ENCODE measurements around the gene HCFC1R1. TPM values are rescaled to one million over a fixed set of nuclear protein-coding genes. Genes with fewer than 3 reads are reported as not detected.

The HCFC1R1 gene
- total and polyA plus RNA-seq, 2 experiments from 2014 or later: 50.8 to 109 TPM

DNA sequence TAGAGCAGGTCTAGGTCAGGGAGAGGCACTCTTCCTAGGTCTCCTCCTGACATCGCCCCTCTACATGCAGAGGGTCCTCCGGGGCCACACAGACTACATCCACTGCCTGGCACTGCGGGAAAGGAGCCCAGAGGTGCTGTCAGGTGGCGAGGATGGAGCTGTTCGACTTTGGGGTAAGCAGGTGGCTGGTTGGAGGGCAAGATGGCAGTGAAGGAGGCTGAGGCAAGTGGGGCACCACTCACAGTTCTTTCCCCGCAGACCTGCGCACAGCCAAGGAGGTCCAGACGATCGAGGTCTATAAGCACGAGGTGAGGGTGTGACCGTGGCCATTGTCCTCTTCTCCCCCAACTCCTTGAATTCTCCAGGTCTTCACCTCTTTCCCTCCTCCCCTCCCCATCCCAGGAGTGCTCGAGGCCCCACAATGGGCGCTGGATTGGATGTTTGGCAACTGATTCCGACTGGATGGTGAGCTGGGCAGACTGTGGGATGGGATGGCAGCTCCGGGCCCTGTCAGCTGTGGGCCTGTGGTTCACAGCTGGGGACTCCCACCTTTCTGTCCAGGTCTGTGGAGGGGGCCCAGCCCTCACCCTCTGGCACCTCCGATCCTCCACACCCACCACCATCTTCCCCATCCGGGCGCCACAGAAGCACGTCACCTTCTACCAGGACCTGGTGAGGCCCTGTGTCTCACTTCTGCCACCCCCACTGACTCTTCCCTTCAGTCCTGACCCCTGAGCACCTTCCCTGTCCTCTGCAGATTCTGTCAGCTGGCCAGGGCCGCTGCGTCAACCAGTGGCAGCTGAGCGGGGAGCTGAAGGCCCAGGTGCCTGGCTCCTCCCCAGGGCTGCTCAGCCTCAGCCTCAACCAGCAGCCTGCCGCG is 3.1 kb upstream of the HCFC1R1 start:
- Histone ChIP-seq H3K27me3 (no peaks in the 10 kb centered on the region), H3K4me3 (no peak overlapping the region), H3K27ac (no peak overlapping the region), H3K9me3 (ENCODE audit: low read depth) (no peaks in the 10 kb centered on the region), H3K4me1 (ENCODE audit: low read depth) (peaks cover 19% of the 10 kb centered on the region), H3K36me3 (peaks cover 13% of the 10 kb centered on the region)
- no peak for DNase-seq (ENCODE audit: low read depth in 1 of 2, low spot score in 1 of 2)
- TF ChIP-seq, protein P1, sequence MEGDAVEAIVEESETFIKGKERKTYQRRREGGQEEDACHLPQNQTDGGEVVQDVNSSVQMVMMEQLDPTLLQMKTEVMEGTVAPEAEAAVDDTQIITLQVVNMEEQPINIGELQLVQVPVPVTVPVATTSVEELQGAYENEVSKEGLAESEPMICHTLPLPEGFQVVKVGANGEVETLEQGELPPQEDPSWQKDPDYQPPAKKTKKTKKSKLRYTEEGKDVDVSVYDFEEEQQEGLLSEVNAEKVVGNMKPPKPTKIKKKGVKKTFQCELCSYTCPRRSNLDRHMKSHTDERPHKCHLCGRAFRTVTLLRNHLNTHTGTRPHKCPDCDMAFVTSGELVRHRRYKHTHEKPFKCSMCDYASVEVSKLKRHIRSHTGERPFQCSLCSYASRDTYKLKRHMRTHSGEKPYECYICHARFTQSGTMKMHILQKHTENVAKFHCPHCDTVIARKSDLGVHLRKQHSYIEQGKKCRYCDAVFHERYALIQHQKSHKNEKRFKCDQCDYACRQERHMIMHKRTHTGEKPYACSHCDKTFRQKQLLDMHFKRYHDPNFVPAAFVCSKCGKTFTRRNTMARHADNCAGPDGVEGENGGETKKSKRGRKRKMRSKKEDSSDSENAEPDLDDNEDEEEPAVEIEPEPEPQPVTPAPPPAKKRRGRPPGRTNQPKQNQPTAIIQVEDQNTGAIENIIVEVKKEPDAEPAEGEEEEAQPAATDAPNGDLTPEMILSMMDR (IDR thresholded peaks at IDR 0.05; ENCODE audit: low read depth, low read length): no peak

- Histone ChIP-seq H3K36me3 (peaks cover 13% of the 10 kb centered on the region), H3K4me1 (ENCODE audit: low read depth) (peaks cover 22% of the 10 kb centered on the region), H3K9me3 (ENCODE audit: low read depth) (no peaks in the 10 kb centered on the region), H3K27ac (no peak overlapping the region), H3K27me3 (no peaks in the 10 kb centered on the region), H3K4me3 (no peak overlapping the region)
- TF ChIP-seq, protein P1 (IDR thresholded peaks at IDR 0.05; ENCODE audit: low read depth, low read length): no peak
- no peak for DNase-seq (ENCODE audit: low read depth in 1 of 2, low spot score in 1 of 2)
Measured at GRCh38 chr16:3026003-3026378, 2.2 kb upstream of the HCFC1R1 start.

DNA sequence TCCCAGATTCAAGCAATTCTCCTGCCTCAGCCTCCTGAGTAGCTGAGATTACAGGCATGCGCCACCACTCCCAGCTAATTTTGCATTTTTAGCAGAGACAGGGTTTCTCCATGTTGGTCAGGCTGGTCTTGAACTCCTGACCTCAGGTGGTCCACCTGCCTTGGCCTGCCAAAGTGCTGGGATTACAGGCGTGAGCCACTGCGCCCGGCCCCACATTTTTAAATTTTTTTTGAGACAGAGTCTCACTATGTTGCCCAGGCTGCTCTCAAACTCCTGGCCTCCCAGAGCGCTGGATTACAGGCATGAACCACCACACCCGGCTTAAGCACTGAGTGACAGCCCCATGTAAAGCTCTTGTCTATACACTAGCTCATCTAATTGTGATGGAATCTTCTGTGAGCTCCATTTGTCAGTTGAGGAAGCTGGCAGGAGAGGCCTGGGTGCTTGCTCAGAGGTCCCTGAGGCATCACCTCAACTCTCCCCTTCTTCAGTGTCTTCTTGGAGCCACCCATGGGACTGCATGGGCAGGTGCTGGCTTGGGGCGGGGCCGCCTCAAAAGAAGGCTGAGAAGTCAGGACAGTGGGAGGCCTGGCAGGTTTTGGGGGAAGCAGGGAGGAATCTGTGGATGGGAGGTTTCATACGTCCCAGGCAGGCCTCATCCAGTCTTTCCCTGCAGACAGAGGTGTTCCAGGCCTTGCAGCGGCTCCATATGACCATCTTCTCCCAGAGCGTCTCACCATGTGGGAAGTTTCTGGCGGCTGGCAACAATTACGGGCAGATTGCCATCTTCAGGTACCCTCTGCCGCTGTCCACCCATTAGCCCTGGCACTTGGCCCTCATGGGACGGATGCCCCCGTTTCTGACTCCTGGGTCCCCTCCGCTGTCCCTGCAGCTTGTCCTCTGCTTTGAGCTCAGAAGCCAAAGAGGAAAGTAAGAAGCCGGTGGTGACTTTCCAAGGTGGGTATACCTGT is 1.6 kb upstream of the HCFC1R1 start:
- peaks cover 13% of the 10 kb centered on the region for H3K36me3 ChIP-seq
- TF ChIP-seq, protein P1 (IDR thresholded peaks at IDR 0.05; ENCODE audit: low read depth, low read length): no peak
- no peaks in the 10 kb centered on the region for H3K27me3 ChIP-seq
- peaks cover 22% of the 10 kb centered on the region for H3K4me1 ChIP-seq (ENCODE audit: low read depth)
- no peak for DNase-seq (ENCODE audit: low read depth in 1 of 2, low spot score in 1 of 2)
- H3K27ac ChIP-seq: no peak overlapping the region
- no peak overlapping the region for H3K4me3 ChIP-seq
- H3K9me3 ChIP-seq (ENCODE audit: low read depth): no peaks in the 10 kb centered on the region

GRCh38 chr16:3023415-3023668 is 400 bp downstream of the HCFC1R1 start:
- no peaks in the 10 kb centered on the region for H3K27me3 ChIP-seq

More at GRCh38 chr16:3023415-3023668, 400 bp downstream of the HCFC1R1 start:
- H3K27ac ChIP-seq: peak overlapping the region; percentile 97
- peak in 1 of 2 donors; percentile 63 for DNase-seq (ENCODE audit: low read depth in 1 of 2, low spot score in 1 of 2)
- peak overlapping the region; percentile 74 for H3K4me3 ChIP-seq
- TF ChIP-seq, protein P1 (IDR thresholded peaks at IDR 0.05; ENCODE audit: low read depth, low read length): no peak
- peaks cover 25% of the 10 kb centered on the region for H3K4me1 ChIP-seq (ENCODE audit: low read depth)
- H3K9me3 ChIP-seq (ENCODE audit: low read depth): no peaks in the 10 kb centered on the region
- H3K36me3 ChIP-seq: peaks cover 13% of the 10 kb centered on the region
